Measurements from ENCODE around the gene TSHZ1. TPM values are rescaled to one million over a fixed set of nuclear protein-coding genes. Genes with fewer than 3 reads are reported as not detected.

TSHZ1 gene
- total and polyA plus RNA-seq, 2 of the 8 experiments (the other 6 are each of a cell fraction or from before 2014, with no cell fraction given), result 0.03 to 0.32 TPM

DNA sequence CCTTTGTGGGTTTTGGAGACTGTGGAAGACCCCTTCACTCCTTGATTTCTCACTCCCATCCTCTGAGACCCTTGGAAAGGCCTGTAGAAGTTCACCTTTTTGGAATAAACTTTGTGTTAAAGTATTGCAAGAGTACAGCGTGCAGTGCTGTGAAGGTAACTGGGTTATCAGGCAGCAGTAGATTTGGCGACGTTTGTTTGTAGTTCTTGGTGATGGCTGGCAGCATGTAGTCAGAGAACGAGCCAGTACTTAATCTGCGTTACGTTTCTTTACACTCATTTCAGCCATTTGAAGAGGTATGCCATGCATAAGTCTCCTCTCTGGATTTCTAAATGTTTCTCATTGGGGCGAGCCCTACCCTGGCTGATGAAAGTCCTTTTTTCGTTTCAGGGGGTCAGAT lies 64.6 kb downstream of the TSHZ1 start (continued):
- TF ChIP-seq USF2 (IDR thresholded peaks at IDR 0.05; ENCODE audit: low read length) (no peak), SP1 (IDR thresholded peaks at IDR 0.05; ENCODE audit: low read depth, low read length) (no peak), HDAC2 (IDR thresholded peaks at IDR 0.05; ENCODE audit: borderline replicate concordance in 1 of 2, low read depth in 2 of 2, low read length in 2 of 2) (no peak), SAP30 (IDR thresholded peaks at IDR 0.05; ENCODE audit: insufficient read depth, insufficient replicate concordance, low read length) (no peak), NANOG (IDR thresholded peaks at IDR 0.05; ENCODE audit: insufficient read depth, low read depth, low read length, poor library complexity, severe bottlenecking) (no peak), KDM5A (IDR thresholded peaks at IDR 0.05; ENCODE audit: low read length) (no peak), POLR2AphosphoS5 (IDR thresholded peaks at IDR 0.05; ENCODE audit: low read depth, low read length) (no peak)
